ENCODE data around the gene PRKCE.

PRKCE gene

DNA sequence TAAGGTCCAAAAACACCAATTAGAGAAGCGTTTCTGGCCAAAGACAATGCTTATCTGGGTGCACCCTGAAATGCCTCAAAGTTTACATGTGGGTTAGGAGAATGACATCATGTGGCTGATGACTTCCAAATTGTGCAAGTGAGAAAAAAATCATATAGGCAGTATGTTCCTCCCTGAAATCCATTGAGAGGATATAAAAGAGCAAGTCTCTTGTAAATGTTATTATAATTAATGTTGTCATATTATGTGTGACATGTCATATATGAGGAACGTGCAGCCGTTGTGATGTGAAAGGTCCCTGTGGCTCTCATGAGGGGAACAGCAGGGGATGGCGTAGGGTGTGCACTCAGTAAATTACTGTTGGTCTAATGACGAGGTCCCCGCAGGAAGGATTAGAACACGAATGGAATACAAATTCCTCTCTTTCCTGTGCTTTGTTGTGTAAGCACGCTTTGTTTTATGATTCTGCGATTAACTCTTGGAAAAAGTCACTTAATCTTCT lies 290.8 kb downstream of the PRKCE start:
- DNase-seq (ENCODE audit: insufficient read length, low spot score) = no peak
- TF ChIP-seq, protein P1, sequence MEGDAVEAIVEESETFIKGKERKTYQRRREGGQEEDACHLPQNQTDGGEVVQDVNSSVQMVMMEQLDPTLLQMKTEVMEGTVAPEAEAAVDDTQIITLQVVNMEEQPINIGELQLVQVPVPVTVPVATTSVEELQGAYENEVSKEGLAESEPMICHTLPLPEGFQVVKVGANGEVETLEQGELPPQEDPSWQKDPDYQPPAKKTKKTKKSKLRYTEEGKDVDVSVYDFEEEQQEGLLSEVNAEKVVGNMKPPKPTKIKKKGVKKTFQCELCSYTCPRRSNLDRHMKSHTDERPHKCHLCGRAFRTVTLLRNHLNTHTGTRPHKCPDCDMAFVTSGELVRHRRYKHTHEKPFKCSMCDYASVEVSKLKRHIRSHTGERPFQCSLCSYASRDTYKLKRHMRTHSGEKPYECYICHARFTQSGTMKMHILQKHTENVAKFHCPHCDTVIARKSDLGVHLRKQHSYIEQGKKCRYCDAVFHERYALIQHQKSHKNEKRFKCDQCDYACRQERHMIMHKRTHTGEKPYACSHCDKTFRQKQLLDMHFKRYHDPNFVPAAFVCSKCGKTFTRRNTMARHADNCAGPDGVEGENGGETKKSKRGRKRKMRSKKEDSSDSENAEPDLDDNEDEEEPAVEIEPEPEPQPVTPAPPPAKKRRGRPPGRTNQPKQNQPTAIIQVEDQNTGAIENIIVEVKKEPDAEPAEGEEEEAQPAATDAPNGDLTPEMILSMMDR (IDR thresholded peaks at IDR 0.05; ENCODE audit: insufficient read depth, missing control alignments) = no peak
- no peak for FAIRE-seq

DNA sequence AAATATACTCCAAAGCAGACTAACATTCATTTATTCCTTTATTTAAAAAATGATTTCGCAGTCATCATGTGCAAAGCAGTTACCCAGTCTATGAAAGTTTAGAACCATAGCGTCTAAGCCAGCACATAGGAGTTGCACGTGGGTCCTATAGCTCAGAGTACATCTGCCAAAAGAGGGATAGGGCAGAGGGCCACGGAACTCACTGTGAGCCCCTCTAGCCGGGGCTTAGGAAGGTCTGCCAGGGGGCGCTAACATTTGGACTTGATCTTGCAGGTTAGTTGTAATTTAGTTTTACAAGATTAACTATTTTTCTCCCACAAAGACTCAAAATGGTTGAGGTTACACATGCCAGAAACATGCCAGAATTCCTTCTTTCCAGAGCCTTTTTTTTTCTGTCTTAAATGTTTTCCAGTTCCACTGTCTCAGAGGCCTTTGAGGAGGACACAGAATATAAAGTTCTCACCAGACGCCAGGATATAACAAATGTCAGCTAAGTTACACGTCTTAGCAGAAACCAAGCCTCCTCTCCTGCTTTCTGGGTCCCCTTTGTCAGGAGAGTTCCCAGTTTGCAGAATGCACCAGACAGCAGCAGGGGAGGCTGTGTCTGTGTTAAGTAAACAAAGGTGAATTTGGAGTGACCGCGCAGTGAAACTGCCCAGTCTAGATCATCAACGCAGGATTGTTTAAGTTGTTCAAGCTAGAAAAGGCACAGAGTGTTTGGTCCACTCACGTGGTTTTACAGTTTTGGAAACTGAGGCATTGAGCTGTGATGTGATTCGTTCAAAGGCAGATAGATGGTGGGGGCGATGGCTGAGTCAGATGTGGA lies 292.0 kb downstream of the PRKCE start:
- no peak for FAIRE-seq
- TF ChIP-seq, protein P1 (IDR thresholded peaks at IDR 0.05; ENCODE audit: insufficient read depth, missing control alignments) = peak; percentile 4
- DNase-seq (ENCODE audit: insufficient read length, low spot score) = no peak

DNA sequence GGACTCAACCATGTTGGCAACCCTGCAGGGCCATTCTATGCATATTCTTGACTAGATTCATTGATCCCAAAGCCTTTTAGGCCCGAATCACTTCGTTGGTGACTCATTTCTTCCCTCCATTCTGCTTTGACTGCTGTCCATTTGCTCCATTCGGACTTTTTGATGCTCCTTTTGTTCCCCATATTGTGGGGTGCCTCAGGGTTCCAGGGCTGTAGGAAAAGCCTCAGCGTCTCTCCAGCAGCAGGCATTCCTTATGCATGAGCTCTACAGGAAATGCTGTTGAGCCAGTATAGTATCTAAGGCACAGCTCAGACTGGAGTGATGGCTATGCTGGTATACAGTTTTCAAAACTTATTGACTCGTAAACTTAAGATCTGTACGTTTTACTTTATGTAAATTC lies 292.6 kb downstream of the PRKCE start:
- no peak for FAIRE-seq
- no peak for DNase-seq (ENCODE audit: insufficient read length, low spot score)
- TF ChIP-seq, protein P1 (IDR thresholded peaks at IDR 0.05; ENCODE audit: insufficient read depth, missing control alignments) = no peak

DNA sequence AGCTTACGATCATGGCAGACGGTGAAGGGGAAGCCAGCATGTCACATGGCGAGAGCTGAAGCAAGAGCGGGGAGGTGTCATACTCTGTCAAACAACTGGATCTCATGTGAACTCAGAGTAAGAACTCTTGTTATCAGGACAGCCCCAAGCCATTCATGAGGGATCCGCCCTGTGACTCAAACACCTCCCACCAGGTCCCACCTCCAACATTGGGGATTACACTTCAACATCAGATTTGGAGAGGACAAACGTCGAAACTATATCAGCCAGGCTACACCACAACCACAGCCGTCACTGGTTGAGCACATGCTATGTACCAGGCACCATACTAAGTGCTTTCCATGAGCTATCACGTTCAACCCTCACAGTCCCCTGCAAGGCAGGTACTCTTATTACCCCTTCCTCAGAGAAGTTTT lies 293.8 kb downstream of the PRKCE start:
- TF ChIP-seq, protein P1 (IDR thresholded peaks at IDR 0.05; ENCODE audit: insufficient read depth, missing control alignments) = no peak
- no peak for DNase-seq (ENCODE audit: insufficient read length, low spot score)
- no peak for FAIRE-seq

DNA sequence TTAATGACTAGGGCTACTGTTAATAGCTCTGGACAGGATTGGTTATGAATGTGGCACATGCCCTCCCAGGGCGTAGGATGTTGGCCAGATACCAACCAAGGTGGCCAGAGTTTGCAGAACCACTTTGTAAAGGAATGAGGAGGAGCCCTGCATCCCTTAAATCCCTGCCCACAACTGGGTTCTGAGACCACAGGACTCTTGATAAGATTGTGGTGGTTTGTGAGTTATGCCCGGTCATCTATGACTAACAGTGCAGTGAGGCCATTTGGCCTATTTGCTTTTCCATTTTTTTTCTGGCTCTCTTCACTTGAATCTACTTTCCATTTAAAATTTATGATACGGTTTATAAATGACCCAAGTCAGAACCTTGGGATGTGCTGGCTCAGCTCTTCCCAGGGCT lies 294.5 kb downstream of the PRKCE start:
- no peak for DNase-seq (ENCODE audit: insufficient read length, low spot score)
- TF ChIP-seq, protein P1 (IDR thresholded peaks at IDR 0.05; ENCODE audit: insufficient read depth, missing control alignments) = no peak
- no peak for FAIRE-seq

DNA sequence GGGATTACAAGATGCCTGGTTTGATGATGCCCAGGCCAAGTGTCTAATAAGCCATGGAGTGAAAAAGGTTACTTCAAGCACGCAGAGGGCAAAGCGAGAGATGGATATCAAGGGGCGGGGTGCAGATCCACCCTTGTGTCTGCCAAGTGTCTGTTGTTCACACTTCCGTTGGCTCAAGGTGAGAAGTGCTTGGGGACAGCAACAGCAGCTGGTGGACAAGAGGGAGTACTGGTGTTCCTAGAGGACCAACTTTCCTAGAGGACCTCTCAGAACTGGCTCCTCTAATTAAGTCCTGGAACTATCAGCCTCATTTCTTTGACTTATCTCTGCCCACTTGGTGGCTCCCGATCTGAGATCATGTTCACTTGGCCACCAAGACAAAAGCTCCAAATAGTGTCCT lies 299.1 kb downstream of the PRKCE start:
- TF ChIP-seq, protein P1 (IDR thresholded peaks at IDR 0.05; ENCODE audit: insufficient read depth, missing control alignments) = no peak
- DNase-seq (ENCODE audit: insufficient read length, low spot score) (no peak), FAIRE-seq (no peak)

Data from D721Med (cell line).